K562 (cell line): ENCODE measurements around the gene CPNE6. TPM values are rescaled to one million over a fixed set of nuclear protein-coding genes. Genes with fewer than 3 reads are reported as not detected.

Experiments used
- ARNT ChIP-seq, 2 experiments: fragments of 450-650 bp; IDR thresholded peaks; 2 replicates each; pipeline ENCODE4 v1.6.1; 2016; ENCODE audit warnings: mild to moderate bottlenecking in 1 of 2
- ATF7 ChIP-seq: fragments of 450-650 bp; IDR thresholded peaks from 2 replicates; pipeline ENCODE4 v1.7.1; 2014; ENCODE audit warnings: mild to moderate bottlenecking, moderate library complexity
- CREM ChIP-seq: IDR thresholded peaks from 2 replicates; pipeline ENCODE4 v1.6.1; 2014; ENCODE audit warnings: antibody characterized with exemption, low read depth
- CTBP1 ChIP-seq: fragments of 450-650 bp; IDR thresholded peaks from 2 replicates; pipeline ENCODE4 v1.6.1; 2016; ENCODE audit warnings: borderline replicate concordance
- GTF2A2 ChIP-seq: IDR thresholded peaks from 2 replicates; pipeline ENCODE4 v1.6.1; 2016; ENCODE audit warnings: mild to moderate bottlenecking, missing genetic modification characterization, missing compliant biosample characterization
- MAZ ChIP-seq, 2 experiments: fragments of 450-650 bp in 1 of 2; sonication (generic) in 1 of 2; formaldehyde crosslinking; IDR thresholded peaks in 1 of 2; conservative IDR thresholded peaks in 1 of 2; 2 replicates each; pipeline versions ENCODE4 v1.4.0 to v1.5.0; 2020; ENCODE audit warnings: mild to moderate bottlenecking in 1 of 2, missing genetic modification reagents in 1 of 2
- MYC ChIP-seq, 2 experiments: fragments of 250-450 bp in 1 of 2; sonication (Bioruptor Pico) in 1 of 2; IDR thresholded peaks; 2 replicates each; pipeline versions ENCODE4 v1.5.1 to v1.6.1; 2012 to 2021; ENCODE audit warnings: low read depth in 2 of 2, borderline replicate concordance in 1 of 2, improper control_type of control experiment in 1 of 2, low read length in 1 of 2, mild to moderate bottlenecking in 1 of 2, moderate library complexity in 1 of 2
- RAD51 ChIP-seq: fragments of 450-650 bp; IDR thresholded peaks from 2 replicates; pipeline ENCODE4 v1.7.1; 2016; ENCODE audit warnings: low read depth, mild to moderate bottlenecking, borderline replicate concordance
- RBM39 ChIP-seq: fragments of 200-400 bp; formaldehyde crosslinking; optimal IDR thresholded peaks from 2 replicates; pipeline ENCODE3; 2018; ENCODE audit warnings: low read depth, low read length
- SUPT5H ChIP-seq: fragments of 450-650 bp; IDR thresholded peaks from 2 replicates; pipeline ENCODE4 v1.6.1; 2016
- ZNF175 ChIP-seq: fragments of 200-800 bp; sonication (Bioruptor generic); IDR thresholded peaks from 2 replicates; pipeline ENCODE4 v1.6.1; 2016; ENCODE audit warnings: low read depth, mild to moderate bottlenecking, missing genetic modification characterization, missing compliant biosample characterization
- ZNF79 ChIP-seq: fragments of 250-450 bp; sonication (Bioruptor Pico); IDR thresholded peaks from 2 replicates; pipeline ENCODE4 v1.4.0; 2020; ENCODE audit warnings: low read depth, mild to moderate bottlenecking, moderate library complexity
- polyA plus RNA-seq, 8 experiments: library from polyadenylated mRNA; depleted of rRNA in 4 of 8; stranded (reverse) in 5 of 8; unstranded in 3 of 8; fragments of >200 nt; fragmentation: Nextera tagmentation in 2 of 8; fragmentation: Illumina TruSeq in 1 of 8; extraction: Ambion mirVana in 2 of 8; extraction: Trizol in 1 of 8; gene quantifications; 2 replicates each; pipeline versions ENCODE4 v1.2.1 to v1.2.3, GENCODE V29; 2011 to 2014; ENCODE audit warnings: inconsistent platforms in 1 of 8, missing spikeins in 1 of 8
- total RNA-seq, 7 experiments: library from RNA; depleted of rRNA in 6 of 7; stranded (reverse); fragments of >200 nt in 6 of 7; fragmentation: Illumina TruSeq in 2 of 7; extraction: Trizol in 2 of 7; gene quantifications; 2 replicates each; pipeline versions ENCODE4 v1.2.1 to v1.2.3, GENCODE V29; 2011 to 2021; ENCODE audit warnings: low replicate concordance in 1 of 7
- TF ChIP-seq, protein P1 (sequence below), 2 experiments: fragments of 450-650 bp in 1 of 2; sonication (generic) in 1 of 2; formaldehyde crosslinking in 1 of 2; IDR thresholded peaks; 2 replicates each; pipeline versions ENCODE4 v1.7.1 to v1.9.0; 2016 to 2022; ENCODE audit warnings: inconsistent platforms in 1 of 2, mild to moderate bottlenecking in 1 of 2, missing genetic modification reagents in 1 of 2
- TF ChIP-seq, protein P2 (sequence below): sonication (generic); formaldehyde crosslinking; IDR thresholded peaks from 2 replicates; pipeline ENCODE4 v1.5.0; 2020; ENCODE audit warnings: missing genetic modification reagents

Gene CPNE6
- total and polyA plus RNA-seq, 9 of the 15 experiments (the other 6 are each of a cell fraction or from before 2014, with no cell fraction given) = not detected

DNA sequence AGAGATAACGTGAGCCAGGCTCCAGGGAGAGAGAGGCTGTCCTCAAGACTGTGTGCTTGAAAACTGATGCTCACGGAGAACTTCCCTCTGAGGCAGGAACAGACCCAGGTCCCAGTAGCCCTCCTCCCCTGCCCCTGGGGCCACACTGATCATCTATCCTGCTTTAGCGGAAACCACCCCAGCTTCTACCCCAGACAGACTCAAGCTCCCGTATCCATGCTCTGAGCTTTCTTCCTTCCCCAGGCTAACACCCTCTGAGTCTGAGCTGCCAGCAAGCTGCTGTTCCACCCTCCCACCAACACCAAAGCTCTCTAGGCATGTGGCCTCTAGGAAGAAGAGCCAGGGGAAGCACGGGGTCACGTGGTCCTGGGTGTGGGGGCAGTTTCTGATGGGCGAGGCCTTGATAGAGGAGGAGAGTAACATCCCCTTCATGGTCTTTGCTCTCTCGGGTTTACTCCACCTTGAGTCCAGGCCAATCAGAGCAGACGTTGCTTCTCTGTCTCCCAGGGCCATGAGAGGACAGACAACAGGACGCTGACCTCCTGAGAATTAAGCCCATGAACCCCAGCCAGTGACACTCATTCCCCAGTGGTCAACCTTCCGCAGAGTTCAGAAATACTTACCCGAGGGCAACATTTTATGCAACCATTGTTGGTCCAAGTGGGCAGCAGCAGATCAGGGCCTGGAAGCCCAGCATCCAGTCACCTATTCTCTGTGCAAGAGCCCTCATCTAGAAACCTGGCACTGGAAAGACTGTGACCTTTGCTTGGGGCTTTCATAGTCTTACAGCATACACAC lies 24.1 kb downstream of the CPNE6 start (continued):
- TF ChIP-seq, protein P1, sequence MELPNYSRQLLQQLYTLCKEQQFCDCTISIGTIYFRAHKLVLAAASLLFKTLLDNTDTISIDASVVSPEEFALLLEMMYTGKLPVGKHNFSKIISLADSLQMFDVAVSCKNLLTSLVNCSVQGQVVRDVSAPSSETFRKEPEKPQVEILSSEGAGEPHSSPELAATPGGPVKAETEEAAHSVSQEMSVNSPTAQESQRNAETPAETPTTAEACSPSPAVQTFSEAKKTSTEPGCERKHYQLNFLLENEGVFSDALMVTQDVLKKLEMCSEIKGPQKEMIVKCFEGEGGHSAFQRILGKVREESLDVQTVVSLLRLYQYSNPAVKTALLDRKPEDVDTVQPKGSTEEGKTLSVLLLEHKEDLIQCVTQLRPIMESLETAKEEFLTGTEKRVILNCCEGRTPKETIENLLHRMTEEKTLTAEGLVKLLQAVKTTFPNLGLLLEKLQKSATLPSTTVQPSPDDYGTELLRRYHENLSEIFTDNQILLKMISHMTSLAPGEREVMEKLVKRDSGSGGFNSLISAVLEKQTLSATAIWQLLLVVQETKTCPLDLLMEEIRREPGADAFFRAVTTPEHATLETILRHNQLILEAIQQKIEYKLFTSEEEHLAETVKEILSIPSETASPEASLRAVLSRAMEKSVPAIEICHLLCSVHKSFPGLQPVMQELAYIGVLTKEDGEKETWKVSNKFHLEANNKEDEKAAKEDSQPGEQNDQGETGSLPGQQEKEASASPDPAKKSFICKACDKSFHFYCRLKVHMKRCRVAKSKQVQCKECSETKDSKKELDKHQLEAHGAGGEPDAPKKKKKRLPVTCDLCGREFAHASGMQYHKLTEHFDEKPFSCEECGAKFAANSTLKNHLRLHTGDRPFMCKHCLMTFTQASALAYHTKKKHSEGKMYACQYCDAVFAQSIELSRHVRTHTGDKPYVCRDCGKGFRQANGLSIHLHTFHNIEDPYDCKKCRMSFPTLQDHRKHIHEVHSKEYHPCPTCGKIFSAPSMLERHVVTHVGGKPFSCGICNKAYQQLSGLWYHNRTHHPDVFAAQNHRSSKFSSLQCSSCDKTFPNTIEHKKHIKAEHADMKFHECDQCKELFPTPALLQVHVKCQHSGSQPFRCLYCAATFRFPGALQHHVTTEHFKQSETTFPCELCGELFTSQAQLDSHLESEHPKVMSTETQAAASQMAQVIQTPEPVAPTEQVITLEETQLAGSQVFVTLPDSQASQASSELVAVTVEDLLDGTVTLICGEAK (IDR thresholded peaks at IDR 0.05) = no peak; the same call in 1 of the 2 replicates
- TF ChIP-seq, protein P1 (CRISPR knock-in tag; IDR thresholded peaks at IDR 0.05) = no peak
- TF ChIP-seq CTBP1 = peak; percentile 42; the same call in 1 of the 2 replicates
- TF ChIP-seq CREM = peak; percentile 19; the same call in 1 of the 2 replicates
- peak; percentile 52 for TF ChIP-seq RBM39
- TF ChIP-seq ZNF175 (CRISPR knock-in tag) = no peak
- TF ChIP-seq GTF2A2 = no peak
- TF ChIP-seq SUPT5H = peak; percentile 87
- TF ChIP-seq MYC (IDR thresholded peaks at IDR 0.05; ENCODE audit: low read depth, low read length) = peak; percentile 89
- no peak for TF ChIP-seq MYC (CRISPR knock-in tag; IDR thresholded peaks at IDR 0.05; ENCODE audit: borderline replicate concordance, low read depth)
- peak in 1 of 2 experiments; percentile 61; a peak in 2 of 4 replicates for TF ChIP-seq MAZ (CRISPR knock-in tag; conservative IDR thresholded peaks at IDR 0.05 in 1 of 2, IDR thresholded peaks at IDR 0.05 in 1 of 2)
- TF ChIP-seq, protein P2, sequence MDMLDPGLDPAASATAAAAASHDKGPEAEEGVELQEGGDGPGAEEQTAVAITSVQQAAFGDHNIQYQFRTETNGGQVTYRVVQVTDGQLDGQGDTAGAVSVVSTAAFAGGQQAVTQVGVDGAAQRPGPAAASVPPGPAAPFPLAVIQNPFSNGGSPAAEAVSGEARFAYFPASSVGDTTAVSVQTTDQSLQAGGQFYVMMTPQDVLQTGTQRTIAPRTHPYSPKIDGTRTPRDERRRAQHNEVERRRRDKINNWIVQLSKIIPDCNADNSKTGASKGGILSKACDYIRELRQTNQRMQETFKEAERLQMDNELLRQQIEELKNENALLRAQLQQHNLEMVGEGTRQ = peak; percentile 91
- TF ChIP-seq ZNF79 (CRISPR knock-in tag) = no peak
- TF ChIP-seq RAD51 = peak; percentile 96
- peak in 1 of 2 experiments; percentile 62; a peak in 1 of 4 replicates for TF ChIP-seq ARNT (IDR thresholded peaks at IDR 0.05)
- TF ChIP-seq ATF7 = peak; percentile 31; the same call in 1 of the 2 replicates
